Endothelial cell (in vitro differentiated cells): ENCODE results near the gene STX10. TPM values are rescaled to one million over a fixed set of nuclear protein-coding genes. Genes with fewer than 3 reads are reported as not detected.

ENCODE experiments used
- DNase-seq: peaks from one replicate; pipeline ENCODE4 v3.0.0; 2021; ENCODE audit warnings: low spot score
- H3K27ac Mint-ChIP-seq: one replicate; pipeline ENCODE4 v1.8.0; 2021; ENCODE audit warnings: mixed read lengths, inconsistent platforms; ENCODE audit not compliant: unreplicated experiment
- H3K27me3 Mint-ChIP-seq: one replicate; pipeline ENCODE4 v1.8.0; 2021; ENCODE audit warnings: mild to moderate bottlenecking, moderate library complexity, mixed read lengths, inconsistent platforms; ENCODE audit not compliant: unreplicated experiment
- H3K36me3 Mint-ChIP-seq: one replicate; pipeline ENCODE4 v1.8.0; 2021; ENCODE audit warnings: mild to moderate bottlenecking, low read depth, mixed read lengths, inconsistent platforms; ENCODE audit not compliant: unreplicated experiment
- H3K4me1 Mint-ChIP-seq: one replicate; pipeline ENCODE4 v1.8.0; 2021; ENCODE audit warnings: mild to moderate bottlenecking, mixed read lengths, inconsistent platforms; ENCODE audit not compliant: unreplicated experiment
- H3K4me3 Mint-ChIP-seq: one replicate; pipeline ENCODE4 v1.8.0; 2021; ENCODE audit warnings: mild to moderate bottlenecking, mixed read lengths, inconsistent platforms; ENCODE audit not compliant: unreplicated experiment
- H3K9me3 Mint-ChIP-seq: one replicate; pipeline ENCODE4 v1.8.0; 2021; ENCODE audit warnings: mixed read lengths, inconsistent platforms; ENCODE audit not compliant: unreplicated experiment
- total RNA-seq: library from RNA; stranded (reverse); fragmentation: NEBNext Ultra II Directional; extraction: Animal tissue kit (Norgen Biotek cat#: 25700); gene quantifications from one replicate; pipeline ENCODE4 v1.2.1, GENCODE V29; 2021; ENCODE audit not compliant: unreplicated experiment
- TF ChIP-seq, protein P1 (sequence below): fragments of 200-600 bp; sonication (generic); IDR thresholded peaks from one replicate; pipeline ENCODE4 v1.5.0; 2021; ENCODE audit warnings: antibody characterized with exemption; ENCODE audit not compliant: unreplicated experiment

The STX10 gene
- total RNA-seq, 1 donor from 2014 or later = 31.8 TPM

DNA sequence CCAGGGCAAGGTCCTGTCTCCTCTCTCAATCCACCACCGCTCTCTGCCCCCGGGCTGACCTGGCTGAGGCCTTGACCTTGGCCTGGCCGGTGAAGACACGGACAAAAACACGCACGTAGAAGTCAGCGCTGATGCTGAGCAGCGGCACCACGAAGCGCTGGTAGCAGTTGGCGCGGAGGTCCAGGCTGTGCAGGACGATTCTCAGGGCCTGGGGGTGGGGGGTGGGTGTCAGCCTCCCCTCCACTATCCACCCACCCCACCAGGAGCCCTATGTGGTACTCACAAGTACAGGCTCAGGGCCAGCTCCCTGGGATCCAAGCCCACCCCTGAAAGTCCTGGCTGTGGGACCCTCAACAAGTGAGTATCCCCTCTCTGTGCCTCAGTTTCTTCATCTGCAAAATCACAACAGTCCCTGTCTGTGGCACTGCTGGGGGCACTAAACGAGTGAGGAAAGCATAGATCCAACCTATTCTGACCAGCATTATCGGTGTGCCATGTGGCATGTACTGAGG is 40.0 kb downstream of the STX10 start:
- no peak overlapping the region for H3K27ac Mint-ChIP-seq
- no peak overlapping the region for H3K4me3 Mint-ChIP-seq
- no peaks in the 10 kb centered on the region for H3K4me1 Mint-ChIP-seq
- DNase-seq = no peak
- peaks cover 5% of the 10 kb centered on the region for H3K27me3 Mint-ChIP-seq
- TF ChIP-seq, protein P1, sequence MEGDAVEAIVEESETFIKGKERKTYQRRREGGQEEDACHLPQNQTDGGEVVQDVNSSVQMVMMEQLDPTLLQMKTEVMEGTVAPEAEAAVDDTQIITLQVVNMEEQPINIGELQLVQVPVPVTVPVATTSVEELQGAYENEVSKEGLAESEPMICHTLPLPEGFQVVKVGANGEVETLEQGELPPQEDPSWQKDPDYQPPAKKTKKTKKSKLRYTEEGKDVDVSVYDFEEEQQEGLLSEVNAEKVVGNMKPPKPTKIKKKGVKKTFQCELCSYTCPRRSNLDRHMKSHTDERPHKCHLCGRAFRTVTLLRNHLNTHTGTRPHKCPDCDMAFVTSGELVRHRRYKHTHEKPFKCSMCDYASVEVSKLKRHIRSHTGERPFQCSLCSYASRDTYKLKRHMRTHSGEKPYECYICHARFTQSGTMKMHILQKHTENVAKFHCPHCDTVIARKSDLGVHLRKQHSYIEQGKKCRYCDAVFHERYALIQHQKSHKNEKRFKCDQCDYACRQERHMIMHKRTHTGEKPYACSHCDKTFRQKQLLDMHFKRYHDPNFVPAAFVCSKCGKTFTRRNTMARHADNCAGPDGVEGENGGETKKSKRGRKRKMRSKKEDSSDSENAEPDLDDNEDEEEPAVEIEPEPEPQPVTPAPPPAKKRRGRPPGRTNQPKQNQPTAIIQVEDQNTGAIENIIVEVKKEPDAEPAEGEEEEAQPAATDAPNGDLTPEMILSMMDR = no peak
- no peaks in the 10 kb centered on the region for H3K9me3 Mint-ChIP-seq
- no peaks in the 10 kb centered on the region for H3K36me3 Mint-ChIP-seq

DNA sequence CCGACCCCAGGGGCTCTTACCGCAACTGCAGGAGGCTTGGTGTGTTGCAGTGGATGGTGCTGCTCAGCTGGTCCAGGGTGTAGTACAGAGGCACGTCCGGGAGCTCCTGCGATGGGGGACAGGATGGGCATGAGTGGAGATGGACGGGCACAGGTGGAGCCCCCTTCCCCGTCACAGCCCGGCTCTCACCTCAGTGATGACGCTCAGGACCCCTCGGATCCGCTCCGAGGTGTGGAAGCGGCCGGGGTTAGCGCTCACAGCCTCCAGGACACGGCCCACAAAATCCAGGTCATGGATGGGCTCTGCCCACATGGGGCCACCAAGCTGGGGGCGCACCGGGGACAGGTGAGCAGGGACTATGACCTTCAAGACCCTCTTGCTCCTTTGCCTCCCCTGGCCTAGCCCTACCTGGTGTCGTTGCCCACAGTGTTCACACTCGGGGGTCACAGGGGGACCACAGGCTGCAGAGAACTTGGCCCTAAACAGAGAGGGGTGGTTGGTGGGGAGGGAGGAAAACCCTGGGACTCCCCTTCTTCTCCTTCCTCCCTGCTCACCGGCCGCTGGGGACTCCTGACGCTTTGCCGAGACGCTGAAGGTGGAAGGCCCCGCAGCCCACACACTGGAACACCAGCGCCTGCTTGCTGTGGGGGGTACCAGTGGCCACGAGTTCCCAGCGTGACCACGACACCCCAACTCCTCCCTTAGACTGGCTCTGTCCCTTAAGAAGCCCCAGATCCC is 40.6 kb downstream of the STX10 start:
- TF ChIP-seq, protein P1 = no peak
- H3K27ac Mint-ChIP-seq = no peak overlapping the region
- no peaks in the 10 kb centered on the region for H3K9me3 Mint-ChIP-seq
- DNase-seq = no peak
- no peaks in the 10 kb centered on the region for H3K36me3 Mint-ChIP-seq
- peaks cover 5% of the 10 kb centered on the region for H3K27me3 Mint-ChIP-seq
- peaks cover 2% of the 10 kb centered on the region for H3K4me1 Mint-ChIP-seq
- H3K4me3 Mint-ChIP-seq = no peak overlapping the region

DNA sequence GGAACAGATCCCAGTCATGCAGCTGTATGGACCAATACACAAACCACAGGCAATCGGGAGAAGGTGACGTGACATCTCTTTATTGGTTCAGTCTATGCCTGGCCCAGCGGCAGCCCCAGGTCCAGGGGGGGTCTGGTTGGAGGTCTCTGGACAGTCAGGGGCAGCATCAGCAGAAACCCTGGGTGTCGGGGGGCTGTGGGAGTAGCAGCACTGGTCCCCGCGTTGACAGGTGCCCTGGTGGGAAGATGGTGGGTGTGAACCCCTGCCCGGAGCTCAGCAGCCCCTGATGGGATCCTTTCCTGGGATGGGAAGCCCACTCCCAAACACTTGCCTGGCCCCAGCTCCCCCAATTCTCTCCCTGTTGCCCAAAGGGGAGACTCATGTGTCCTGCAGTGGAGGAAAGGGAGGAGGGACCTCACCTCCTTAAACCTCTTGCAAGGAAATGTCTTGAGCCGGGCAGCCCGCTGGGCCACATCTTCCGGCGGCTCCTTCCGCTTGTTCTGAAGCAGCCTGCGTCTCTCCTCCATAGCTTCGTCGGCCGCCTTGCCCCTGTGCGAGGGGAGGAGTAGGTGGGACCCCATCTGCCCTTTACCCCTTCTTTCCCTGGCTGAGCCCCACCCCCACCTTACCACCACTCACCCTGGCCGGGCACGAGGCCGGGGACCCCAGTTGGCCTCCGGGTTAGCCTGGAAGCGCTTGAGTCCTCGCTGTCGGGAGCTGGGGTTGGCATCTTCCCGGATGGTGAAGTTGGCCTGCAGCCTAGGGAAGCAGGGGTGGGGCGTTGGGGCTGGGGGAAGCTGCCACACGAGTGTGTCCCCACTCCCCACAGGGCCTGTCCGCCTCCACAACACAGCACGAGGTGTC is 45.1 kb downstream of the STX10 start:
- Mint-ChIP-seq H3K4me3 (no peak overlapping the region), H3K27me3 (peaks cover 11% of the 10 kb centered on the region), H3K4me1 (peaks cover 13% of the 10 kb centered on the region), H3K36me3 (peaks cover 8% of the 10 kb centered on the region), H3K27ac (peak overlapping the region; percentile 78), H3K9me3 (no peaks in the 10 kb centered on the region)
- DNase-seq = no peak
- TF ChIP-seq, protein P1 = peak; percentile 18

DNA sequence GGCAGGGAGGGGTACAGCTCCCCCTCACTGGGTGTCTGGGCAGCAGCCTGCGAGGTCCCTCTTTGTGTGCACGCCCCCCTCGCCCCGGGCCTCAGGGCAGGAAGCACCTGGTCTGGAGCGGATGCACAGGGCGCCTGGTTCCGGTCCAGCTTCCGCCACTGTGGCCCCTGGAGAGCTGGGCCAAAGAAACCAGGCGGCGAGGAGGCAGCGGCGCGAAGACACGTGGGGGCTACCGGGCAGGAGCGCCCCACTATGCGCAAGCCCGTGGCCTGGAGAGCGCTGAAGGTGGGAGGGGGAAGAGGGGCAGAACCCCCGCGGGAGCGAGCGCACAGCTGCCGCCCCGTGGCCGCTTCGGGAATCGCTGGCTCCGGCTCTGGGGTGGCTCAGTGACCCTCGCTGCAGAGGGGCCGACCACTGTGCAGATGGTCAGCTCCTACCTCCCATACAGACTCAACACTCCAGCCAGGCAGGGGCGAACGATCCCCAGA is 45.8 kb downstream of the STX10 start:
- Mint-ChIP-seq H3K27ac (peak overlapping the region; percentile 78), H3K27me3 (peaks cover 15% of the 10 kb centered on the region), H3K9me3 (no peaks in the 10 kb centered on the region), H3K4me3 (no peak overlapping the region), H3K4me1 (peaks cover 16% of the 10 kb centered on the region), H3K36me3 (peaks cover 11% of the 10 kb centered on the region)
- TF ChIP-seq, protein P1 = peak; percentile 77
- DNase-seq = peak; percentile 78
